ENCODE measurements around the gene MYCL.
"Not testable (repeated sequence)": the region's sequence is repeated elsewhere in the genome, so short reads cannot be mapped to it uniquely, and the experiment has no call there.

Gene MYCL

GRCh38 chr1:39890880-39891279 lies 10.8 kb downstream of the MYCL start:
- no peak for DNase-seq (ENCODE audit: low spot score)

GRCh38 chr1:39890273-39890672 lies 11.4 kb downstream of the MYCL start:
- no peak for DNase-seq (ENCODE audit: low spot score)

GRCh38 chr1:39886757-39887231 lies 14.9 kb downstream of the MYCL start:
- DNase-seq (ENCODE audit: low spot score), result no peak

GRCh38 chr1:39885516-39885915 lies 16.2 kb downstream of the MYCL start:
- no peak for DNase-seq (ENCODE audit: low spot score)

GRCh38 chr1:39882152-39882551 lies 19.6 kb downstream of the MYCL start:
- DNase-seq (ENCODE audit: low spot score), result no peak

GRCh38 chr1:39877980-39878956 lies 23.4 kb downstream of the MYCL start:
- no peak for DNase-seq (ENCODE audit: low spot score)

- DNase-seq (ENCODE audit: low spot score), result no peak
Observed at GRCh38 chr1:39877231-39877778, 24.4 kb downstream of the MYCL start.

- DNase-seq (ENCODE audit: low spot score), result no peak
Observed at GRCh38 chr1:39876144-39876543, 25.6 kb downstream of the MYCL start.

- no peak for DNase-seq (ENCODE audit: low spot score)
Observed at GRCh38 chr1:39872698-39873097, 29.0 kb downstream of the MYCL start.

- DNase-seq (ENCODE audit: low spot score), result no peak
Observed at GRCh38 chr1:39871796-39872195, 29.9 kb downstream of the MYCL start.

GRCh38 chr1:39871043-39871442 lies 30.7 kb downstream of the MYCL start:
- DNase-seq (ENCODE audit: low spot score), result not testable (repeated sequence)

GRCh38 chr1:39869538-39870112 lies 32.1 kb downstream of the MYCL start:
- not testable (repeated sequence) for DNase-seq (ENCODE audit: low spot score)

- DNase-seq (ENCODE audit: low spot score), result no peak
Observed at GRCh38 chr1:39866767-39867166, 35.0 kb downstream of the MYCL start.

GRCh38 chr1:39865762-39866161 lies 36.0 kb downstream of the MYCL start:
- DNase-seq (ENCODE audit: low spot score), result no peak

GRCh38 chr1:39863177-39863576 lies 38.5 kb downstream of the MYCL start:
- no peak for DNase-seq (ENCODE audit: low spot score)

- DNase-seq (ENCODE audit: low spot score), result no peak
Observed at GRCh38 chr1:39861003-39861402, 40.7 kb downstream of the MYCL start.

- no peak for DNase-seq (ENCODE audit: low spot score)
Observed at GRCh38 chr1:39859859-39860812, 41.6 kb downstream of the MYCL start.

GRCh38 chr1:39858315-39858714 lies 43.4 kb downstream of the MYCL start:
- no peak for DNase-seq (ENCODE audit: low spot score)

- DNase-seq (ENCODE audit: low spot score), result no peak
Observed at GRCh38 chr1:39857126-39857878, 44.4 kb downstream of the MYCL start.

GRCh38 chr1:39854738-39855137 lies 47.0 kb downstream of the MYCL start:
- no peak for DNase-seq (ENCODE audit: low spot score)

GRCh38 chr1:39854314-39854713 lies 47.4 kb downstream of the MYCL start:
- no peak for DNase-seq (ENCODE audit: low spot score)

Measured in germinal center (tissue), 1 donor.